Measurements from ENCODE around the gene CDK4.

- TF ChIP-seq, protein P1, sequence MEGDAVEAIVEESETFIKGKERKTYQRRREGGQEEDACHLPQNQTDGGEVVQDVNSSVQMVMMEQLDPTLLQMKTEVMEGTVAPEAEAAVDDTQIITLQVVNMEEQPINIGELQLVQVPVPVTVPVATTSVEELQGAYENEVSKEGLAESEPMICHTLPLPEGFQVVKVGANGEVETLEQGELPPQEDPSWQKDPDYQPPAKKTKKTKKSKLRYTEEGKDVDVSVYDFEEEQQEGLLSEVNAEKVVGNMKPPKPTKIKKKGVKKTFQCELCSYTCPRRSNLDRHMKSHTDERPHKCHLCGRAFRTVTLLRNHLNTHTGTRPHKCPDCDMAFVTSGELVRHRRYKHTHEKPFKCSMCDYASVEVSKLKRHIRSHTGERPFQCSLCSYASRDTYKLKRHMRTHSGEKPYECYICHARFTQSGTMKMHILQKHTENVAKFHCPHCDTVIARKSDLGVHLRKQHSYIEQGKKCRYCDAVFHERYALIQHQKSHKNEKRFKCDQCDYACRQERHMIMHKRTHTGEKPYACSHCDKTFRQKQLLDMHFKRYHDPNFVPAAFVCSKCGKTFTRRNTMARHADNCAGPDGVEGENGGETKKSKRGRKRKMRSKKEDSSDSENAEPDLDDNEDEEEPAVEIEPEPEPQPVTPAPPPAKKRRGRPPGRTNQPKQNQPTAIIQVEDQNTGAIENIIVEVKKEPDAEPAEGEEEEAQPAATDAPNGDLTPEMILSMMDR (IDR thresholded peaks at IDR 0.05), result peak; percentile 91 to 99 (median 98)
- TF ChIP-seq POLR2A (IDR thresholded peaks at IDR 0.05), result peak; percentile 47 to 55
Observed at GRCh38 chr12:57782608-57783465, 30.7 kb upstream of the CDK4 start, which contains the start of gene TSFM.

Data from Peyer's patch (tissue), 4 donors.